GM21576 (cell line): ENCODE results near the gene XCL2.
"Not testable (repeated sequence)": the region's sequence is repeated elsewhere in the genome, so short reads cannot be mapped to it uniquely, and the experiment has no call there.

Experiments
- ATAC-seq: cut with Tn5 transposase; IDR thresholded peaks from one replicate; pipeline ENCODE4 v1.9.1; 2021; ENCODE audit warnings: mild to moderate bottlenecking, moderate library complexity; ENCODE audit not compliant: unreplicated experiment

The XCL2 gene, protein sequence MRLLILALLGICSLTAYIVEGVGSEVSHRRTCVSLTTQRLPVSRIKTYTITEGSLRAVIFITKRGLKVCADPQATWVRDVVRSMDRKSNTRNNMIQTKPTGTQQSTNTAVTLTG

DNA sequence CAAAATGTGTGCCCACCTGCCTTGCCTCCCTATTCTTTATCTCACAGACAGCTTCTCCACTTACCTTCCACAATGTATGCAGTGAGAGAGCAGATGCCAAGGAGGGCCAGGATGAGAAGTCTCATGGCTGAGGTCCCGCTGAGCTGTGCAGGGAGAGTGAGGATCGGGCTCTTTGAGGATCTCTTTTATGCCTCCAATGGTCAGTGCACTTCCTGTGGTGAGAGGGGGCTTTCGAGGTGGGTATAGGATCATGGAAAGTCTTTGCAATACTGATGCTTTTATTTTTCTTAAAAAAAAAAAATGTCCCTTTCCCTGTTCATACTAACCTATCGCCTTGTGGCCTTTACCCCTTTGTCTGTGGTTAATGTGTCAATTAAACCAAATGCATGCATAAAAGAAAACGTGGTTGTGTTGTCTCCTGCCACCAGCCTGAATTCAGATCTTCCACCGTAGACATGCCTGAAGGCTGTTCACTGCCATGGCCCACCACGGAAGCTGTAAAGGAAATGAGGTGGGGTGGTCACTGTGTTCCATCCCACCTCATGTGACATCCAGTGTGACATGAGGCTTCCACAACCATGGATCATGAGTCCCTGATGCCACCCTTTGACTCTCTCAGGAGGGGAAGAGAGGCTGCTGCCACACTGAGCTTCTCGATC, at the start of gene XCL2:
Gene XCL2, minus strand, starts transcription at position 158 of the 659 bp plus-strand sequence. Its CDS starts 33 bp downstream, at position 125.
- not testable (repeated sequence) for ATAC-seq

DNA sequence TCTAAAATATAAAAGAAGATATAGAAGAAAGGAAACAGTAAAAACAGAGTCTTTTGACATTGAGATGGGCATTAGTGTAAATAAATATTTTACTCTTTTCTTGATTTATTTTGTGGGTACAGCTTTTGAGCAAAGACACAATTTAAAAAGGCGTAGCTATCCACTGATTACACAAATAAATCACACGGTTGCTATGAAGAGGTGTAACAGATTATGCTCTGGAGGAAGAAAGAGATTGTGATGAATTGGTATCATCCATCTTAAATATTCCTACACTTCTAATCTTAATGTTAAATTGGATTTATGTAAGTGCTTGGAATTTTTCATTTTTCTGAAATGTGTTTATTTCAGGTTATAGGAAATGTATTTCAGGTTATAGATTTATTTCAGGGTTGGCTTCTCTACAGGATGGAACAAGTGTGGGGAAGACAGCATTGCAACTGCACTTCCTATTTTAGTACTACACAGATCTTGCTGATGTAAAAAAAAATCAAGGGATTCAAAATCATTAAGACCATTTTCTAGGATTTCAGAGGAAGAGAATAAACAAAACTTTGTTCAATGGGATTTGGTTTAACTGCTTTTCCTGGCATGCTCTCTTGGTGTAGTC, 47.9 kb upstream of the XCL2 start:
- ATAC-seq = no peak

DNA sequence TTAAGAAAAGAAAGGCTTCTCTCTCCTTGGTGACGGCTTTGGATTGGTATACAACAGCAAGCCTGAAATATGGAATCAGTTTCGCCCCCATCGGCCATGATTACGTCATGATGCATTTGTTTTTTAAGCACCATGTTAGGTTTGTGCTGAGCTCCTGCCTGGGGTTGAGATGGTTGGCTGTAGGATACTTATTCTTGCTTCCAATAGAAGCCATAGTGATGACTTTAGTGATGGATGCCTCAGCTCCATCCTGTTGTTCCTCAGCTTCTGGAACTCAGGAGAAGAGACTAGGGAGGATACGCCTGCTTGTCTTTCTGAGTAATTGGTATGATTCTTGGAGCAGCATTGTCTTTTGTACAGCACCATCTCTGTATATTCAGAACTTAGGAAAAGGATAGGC, 47.3 kb upstream of the XCL2 start:
- no peak for ATAC-seq

DNA sequence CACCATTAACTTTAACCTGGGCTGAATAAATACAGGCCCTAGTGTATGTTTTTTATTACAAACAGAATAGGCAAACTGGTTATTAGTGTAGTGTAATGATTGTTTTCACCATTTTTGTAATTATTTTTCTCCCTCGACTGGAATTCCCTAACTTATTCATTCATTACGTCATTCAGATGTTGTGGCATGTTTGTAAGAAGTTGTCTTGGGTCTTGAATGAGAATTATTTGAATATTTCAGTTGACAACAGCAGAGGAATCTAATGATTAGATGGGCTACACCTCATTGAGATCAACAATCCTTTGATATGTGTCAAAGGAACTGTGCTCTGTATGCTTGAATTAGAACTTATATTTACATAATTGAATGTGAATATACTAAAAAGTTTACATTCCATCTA, 45.4 kb upstream of the XCL2 start:
- ATAC-seq = no peak

DNA sequence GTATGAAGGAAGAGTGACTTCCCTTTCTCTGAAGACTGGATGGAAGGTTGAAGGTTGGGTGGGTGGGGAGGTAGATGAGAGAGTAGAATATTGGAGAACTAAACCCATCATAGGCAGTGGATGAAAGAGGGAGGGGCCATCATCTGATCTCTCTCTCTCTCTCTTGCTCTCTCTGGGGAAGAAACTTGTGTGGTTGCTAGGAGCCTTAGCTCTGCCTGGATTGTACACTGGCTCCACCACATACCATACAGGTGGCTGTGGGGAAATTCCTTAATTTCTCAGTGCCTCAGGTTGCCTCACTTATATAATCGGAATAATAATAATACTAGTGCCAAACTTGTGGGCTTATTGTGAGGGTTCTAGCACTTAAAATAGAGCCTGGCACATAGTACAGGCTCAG, 42.1 kb upstream of the XCL2 start:
- ATAC-seq = no peak

DNA sequence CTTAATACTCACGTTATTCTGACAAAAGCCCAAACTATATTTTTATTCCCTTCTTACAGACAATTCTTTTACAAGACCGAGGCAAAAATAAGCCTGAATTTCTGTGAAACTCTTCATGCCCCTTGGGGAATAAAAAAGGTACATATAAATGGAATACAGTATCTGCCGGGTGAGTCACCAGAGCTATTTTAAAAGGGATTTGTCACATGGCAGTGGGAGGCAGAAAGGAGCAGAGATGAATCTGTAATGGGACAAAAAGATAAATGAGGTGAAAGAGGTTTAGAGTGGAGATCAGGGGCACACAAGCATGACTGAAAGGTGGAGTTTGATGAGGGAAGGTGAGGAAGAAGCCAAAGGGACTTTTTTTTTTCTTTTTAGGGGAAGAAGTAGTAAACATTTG, 41.4 kb upstream of the XCL2 start:
- no peak for ATAC-seq

DNA sequence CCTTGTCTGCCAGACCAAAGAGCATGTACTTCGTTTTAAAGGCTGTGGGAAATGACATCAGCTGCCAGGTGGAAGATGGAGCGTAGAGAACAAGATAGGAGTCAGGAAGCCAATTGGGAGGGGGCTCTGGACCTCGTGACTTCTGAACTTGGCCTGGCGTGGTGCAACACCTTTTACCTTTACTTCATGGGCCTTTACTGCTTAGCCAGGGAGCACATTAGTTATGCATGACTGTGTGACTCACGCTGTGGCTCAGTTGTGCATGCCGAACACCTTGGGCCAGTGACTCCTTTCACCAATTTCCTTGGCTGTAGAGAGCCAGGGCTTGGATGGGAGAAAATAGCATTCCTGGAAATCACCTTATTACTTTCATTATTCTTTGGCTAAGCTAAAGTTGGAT, 39.8 kb upstream of the XCL2 start:
- ATAC-seq = no peak

DNA sequence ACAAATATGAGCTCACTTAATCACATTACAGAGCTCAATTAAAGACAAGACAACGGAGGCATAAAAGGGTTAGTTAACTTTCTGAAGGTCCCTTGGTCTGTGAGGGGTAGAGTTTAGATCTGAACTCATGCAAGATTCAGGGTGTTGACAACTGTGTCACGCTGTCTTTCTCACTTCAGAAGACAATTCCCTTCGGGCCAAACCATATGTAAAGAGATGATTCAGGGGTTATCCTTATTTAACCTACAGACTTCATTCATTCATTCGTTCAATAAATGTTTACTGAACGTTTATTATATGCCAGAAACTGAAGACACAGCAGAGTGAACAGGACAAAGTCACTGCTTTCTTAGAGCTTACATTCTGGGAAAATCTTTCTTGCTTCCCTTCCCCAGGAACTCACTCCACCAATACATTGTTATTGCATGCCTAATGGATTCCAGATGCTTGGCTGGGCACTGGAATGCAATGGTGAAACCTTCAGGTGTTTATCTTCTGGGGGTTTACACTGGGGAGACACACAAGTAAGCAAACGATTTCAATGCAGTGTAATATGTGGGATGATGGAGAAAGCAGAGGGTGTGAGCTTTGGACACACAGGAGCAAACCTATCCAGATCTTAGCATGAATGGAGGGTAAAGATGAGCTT, 39.0 kb upstream of the XCL2 start:
- ATAC-seq = no peak

DNA sequence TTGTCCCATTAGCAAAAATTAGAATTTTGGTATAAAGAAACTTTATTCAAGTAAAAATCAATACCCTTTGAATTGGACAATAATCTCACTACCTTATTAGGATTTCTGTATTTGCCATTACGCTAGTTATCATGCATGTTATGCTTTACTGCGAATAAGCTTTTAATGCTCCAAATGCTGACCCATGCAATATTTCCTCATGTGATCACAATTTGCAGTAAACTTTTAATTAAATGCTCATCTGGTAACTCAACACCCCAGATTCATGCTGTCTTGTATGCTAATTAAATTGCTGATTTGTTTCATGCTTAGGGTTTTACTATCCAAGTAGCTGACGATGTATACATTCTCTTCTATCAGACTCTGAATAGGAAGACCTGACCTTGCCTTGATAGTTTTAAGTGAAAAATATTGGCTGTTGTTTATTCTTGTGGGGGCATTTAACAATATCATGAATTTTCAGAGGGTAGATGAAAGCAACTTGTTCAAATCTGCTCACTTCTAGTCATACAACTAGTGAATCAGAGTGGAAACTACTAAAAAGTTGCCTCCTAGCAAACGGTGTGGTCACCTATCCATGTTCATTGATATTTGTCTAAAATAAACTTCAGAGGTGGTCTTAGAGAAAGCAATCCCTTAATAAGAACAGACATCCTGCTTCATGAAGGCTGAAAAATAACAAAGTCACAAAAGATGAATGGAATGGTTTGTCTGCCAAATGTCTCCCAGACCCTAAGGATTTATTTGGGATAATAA, 38.2 kb upstream of the XCL2 start:
- no peak for ATAC-seq

DNA sequence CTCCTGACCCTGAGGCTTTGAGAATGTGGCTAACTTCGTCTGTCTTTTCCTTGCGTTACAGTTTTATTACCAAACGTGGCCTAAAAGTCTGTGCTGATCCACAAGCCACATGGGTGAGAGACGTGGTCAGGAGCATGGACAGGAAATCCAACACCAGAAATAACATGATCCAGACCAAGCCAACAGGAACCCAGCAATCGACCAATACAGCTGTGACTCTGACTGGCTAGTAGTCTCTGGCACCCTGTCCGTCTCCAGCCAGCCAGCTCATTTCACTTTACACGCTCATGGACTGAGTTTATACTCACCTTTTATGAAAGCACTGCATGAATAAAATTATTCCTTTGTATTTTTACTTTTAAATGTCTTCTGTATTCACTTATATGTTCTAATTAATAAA, 37.2 kb upstream of the XCL2 start:
- not testable (repeated sequence) for ATAC-seq

DNA sequence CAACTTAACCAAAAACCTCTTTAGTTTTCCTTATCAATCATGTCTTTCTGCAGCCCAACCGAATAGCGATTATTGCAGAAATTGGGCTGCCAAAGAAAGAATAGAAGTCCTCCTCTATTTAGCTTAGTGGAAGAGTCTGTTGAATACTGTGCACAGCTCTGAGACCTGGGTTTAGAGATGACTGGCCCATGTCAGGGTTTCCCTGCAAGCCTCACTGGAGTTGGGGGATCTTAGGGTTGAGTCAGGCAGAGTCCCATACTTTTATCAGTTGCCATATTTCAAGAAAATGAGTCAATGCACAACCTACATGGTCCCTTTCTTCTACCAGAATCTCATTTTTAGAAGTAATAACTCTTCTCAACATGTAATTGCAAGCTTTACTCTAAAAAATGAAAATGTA, 36.5 kb upstream of the XCL2 start:
- ATAC-seq = not testable (repeated sequence)

DNA sequence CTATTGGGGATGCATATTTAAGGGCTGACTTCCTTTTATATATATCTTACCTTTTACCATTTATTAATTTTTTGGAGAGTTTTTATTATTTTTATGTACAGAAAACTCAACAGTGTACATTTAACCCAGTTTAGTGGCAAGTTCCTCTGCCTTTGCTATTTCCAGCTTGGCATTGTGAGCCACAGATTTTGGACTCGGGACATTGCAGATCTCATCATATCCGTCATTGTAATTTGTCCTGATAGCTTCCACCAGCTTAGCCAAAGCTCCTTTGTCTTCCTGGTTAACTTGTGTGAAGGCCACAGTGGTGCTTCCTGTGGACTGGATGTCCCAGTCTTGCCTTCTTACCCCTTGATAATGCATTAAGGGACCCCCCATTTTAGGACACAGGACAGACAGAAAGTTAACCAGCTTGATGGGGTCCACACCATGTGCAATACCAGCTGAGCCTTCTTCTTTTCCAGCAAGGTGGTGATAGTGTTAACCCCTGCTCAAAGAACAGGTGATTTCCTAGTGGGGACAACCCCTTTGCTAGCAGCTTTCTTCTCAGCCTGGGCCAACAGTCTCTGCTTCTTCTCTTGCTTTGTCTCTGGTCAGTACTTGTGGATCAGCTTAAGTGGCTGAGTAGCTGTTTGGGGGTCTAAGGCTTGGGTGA, 34.9 kb upstream of the XCL2 start:
- ATAC-seq = not testable (repeated sequence)

DNA sequence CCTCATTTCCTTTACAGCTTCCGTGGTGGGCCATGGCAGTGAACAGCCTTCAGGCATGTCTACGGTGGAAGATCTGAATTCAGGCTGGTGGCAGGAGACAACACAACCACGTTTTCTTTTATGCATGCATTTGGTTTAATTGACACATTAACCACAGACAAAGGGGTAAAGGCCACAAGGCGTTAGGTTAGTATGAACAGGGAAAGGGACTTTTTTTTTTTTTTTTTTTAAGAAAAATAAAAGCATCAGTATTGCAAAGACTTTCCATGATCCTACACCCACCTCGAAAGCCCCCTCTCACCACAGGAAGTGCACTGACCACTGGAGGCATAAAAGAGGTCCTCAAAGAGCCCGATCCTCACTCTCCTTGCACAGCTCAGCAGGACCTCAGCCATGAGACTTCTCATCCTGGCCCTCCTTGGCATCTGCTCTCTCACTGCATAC, 32.5 kb upstream of the XCL2 start, which contains the start of gene XCL1:
Gene XCL1, plus strand, starts transcription at position 361 of the 444 bp plus-strand sequence. Its CDS starts 33 bp downstream, at position 394.
- not testable (repeated sequence) for ATAC-seq

DNA sequence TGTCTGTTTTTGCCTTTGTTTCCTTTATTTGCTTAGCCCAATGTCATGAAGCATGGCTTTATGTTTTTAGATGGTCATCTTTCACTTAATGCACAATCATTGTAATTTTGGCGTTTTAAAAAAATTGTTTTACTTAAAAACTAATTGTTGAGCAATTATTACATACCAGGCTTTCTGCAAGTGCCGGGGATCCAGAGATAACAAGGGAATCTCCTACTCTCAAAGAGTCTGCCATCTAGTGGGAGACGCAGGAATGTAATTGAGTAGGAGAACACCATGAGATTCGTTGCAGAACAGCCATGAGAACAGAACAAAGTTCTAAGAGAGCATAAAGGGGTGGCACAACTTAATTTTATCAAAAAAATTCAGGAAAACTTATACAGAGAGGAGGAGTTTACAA, 30.4 kb upstream of the XCL2 start:
- ATAC-seq = not testable (repeated sequence)

DNA sequence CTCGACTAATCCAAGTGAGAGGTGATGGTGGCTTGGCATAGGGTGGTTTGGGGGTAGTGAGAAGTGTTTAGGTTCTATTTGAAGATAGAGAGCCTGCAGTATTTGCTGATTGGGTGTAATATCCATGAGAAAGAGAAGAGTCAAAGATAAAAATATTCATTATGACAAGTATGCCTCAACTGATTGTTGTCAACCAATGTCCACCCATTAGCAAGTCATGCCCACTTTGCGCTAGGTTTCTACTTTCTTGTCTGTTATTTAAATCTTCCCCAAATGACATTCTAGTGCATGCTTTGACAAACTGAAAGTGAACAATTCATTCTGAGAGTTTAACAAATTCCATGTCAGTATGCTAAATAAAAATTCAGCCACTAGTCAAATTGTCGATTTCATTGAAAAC, 28.8 kb upstream of the XCL2 start:
- no peak for ATAC-seq

DNA sequence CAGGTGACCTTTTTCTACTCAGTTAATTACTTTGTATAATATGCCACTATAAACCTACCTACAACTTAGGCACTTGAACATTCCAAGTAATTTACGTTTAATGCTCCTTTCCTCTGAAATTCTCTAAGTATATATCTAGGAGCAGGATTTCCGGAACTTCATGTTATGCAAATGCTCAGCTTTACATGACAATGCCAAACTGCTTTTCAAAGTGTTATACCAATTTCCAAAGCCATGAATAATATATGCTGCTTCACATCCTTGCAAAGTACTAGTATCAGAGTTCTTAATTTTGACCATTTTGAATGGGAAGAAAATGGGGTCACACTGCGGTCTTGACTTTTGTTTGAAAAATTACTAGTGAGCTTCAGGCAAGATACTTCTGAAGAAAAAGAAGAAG, 26.9 kb upstream of the XCL2 start:
- no peak for ATAC-seq

DNA sequence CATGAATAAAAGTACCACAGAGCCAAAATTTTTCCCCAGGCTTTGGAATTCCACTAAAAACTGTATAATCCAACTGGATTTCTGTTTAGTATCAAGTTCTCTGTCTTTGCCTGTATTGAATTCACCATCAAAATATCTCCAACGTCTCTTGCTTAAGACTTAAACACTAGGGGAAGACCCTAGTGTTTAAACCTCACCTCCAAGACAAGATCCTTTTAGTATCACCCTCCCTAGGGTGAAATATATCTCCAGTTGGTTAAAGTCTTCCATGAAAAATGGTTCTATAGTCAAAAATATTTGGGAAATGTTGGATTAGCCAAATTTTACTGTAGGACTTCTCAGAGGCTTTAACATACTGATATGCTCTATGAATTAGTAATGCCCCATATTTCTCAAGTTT, 24.5 kb upstream of the XCL2 start:
- no peak for ATAC-seq

DNA sequence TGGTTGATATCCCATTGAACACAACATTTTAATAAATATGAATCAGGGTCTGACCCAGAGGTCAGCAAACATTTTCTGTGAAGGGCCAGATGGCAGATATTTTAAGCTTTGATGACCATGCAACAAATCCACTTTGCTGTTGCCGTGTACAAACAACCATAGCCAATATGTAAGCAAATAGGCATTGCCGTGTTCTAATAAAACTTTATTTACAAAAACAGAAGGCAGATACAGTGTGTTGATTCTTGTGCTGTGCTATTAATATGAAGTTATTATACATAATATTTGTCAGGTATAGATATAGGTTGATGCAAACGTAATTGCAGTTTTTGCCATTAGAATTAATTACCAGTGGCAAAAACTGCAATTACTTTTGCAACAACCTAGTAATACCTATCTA, 23.8 kb upstream of the XCL2 start:
- no peak for ATAC-seq

DNA sequence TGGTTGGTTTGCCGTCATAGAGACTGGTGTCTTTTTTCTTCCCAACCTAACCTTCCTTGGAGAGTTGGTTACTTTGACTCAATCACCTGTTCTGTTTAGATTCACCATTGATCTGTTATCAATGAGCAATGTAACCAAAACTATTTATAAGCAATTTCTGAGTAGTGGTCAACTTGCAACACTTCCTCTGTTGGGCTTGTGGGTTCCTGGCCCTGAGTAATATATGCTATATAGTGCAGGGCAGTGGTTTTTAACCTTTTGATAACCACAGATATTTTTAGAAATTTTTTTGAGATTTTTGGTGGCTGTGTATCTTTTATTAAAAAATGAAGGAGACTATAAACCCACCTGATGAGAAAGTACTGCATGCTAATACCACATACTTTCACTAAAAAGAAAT, 23.2 kb upstream of the XCL2 start:
- no peak for ATAC-seq

DNA sequence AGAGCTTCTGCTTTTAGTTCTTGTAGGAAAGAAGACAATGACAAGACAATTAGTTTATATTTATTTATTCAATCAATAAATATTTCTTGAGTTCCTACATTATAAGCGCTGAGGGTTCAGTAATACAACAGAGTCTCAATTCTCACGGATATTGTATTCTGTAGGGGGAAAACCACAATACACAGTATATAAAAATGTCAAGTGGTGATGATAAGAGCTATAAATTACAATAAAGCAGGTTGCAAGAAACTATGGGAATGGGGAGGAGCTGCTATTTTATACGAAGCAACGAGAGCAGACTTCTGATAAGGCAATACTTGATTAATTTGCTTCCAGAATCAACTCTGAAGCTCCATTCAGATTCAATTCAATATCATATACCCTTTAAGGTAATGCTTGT, 22.0 kb upstream of the XCL2 start:
- no peak for ATAC-seq

DNA sequence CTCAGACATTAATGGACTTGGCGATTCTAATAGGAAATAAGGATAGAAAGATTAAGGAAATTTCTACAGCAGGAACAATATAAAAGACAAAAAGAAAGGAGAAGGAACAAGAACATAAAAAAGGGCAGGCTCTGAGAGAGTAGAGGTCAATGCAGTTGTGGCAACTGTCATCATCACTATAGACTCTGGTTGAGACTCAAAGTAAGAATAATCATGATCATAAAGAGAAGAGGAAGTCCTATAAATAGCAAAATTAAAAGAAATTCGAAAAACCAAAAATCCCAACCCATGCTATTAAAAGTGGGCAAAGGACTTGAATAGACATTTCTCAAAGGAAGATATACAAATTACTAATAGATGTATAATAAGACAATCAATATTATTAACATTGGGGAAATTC, 18.2 kb upstream of the XCL2 start:
- ATAC-seq = no peak
